Activated CD4-positive, alpha-beta T cell treated with anti-CD3 and anti-CD28 coated beads, Interleukin-2, amount 50 U/mL, for 4 hours (primary cell): ENCODE measurements around the gene TCP11.
A peak's percentile ranks its signal among the peaks of the same experiment; 100 is the strongest.

Experiments
- DNase-seq, 2 experiments: peaks; one replicate each; pipeline ENCODE4 v3.0.0-alpha.2; 2020

The TCP11 gene

GRCh38 chr6:35141007-35141655, at the start of gene TCP11:
TCP11 (minus strand) TSS chr6:35141339; CDS start chr6:35140870, 469 bp downstream.
- peak; percentile 2 to 8 for DNase-seq

- no peak for DNase-seq
Measured at GRCh38 chr6:35190306-35190705, 49.2 kb upstream of the TCP11 start.

DNA sequence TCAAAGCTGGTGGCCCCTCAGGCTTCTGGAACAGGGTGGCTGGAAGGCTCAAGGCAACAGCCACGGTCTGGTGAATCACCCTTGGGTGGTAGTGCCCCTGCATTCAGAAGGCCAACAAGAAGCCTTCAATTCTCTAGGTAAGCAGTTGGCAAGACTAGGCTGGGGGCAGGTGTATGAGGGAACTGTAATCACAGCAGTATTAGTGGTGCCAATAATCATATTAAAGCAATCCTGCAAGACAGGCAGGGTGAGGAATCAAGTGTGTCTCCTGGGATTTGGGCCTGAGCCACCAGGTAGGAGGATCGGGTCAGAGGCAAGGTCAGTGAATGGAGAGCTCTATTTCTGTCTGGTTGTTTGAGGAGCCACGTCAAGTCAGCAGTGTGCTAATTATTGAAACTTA, 47.7 kb upstream of the TCP11 start:
- no peak for DNase-seq

GRCh38 chr6:35186571-35186970, 45.4 kb upstream of the TCP11 start:
- DNase-seq = no peak

- DNase-seq = no peak
Measured at GRCh38 chr6:35185971-35186370, 44.8 kb upstream of the TCP11 start.

DNA sequence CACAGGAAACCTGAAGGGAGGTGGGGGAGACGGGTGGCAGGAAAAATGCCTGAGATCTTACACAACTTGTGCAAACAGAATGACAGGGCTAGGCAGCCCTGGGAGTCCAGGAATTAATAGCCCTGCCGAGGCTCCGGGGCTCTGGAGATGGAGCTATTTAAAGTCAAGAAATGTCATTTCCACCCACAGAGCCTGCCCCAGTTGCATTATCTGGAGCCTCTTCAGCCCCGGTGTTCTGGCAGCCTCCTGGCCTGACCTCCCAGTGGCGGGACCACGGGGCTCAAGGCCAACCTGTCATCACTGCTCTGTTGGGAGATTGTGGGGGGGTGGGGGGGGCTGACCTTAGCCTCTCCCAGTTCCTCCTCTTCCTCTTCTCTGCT, 44.2 kb upstream of the TCP11 start:
- no peak for DNase-seq

GRCh38 chr6:35184580-35185301, 43.6 kb upstream of the TCP11 start:
- no peak for DNase-seq

GRCh38 chr6:35183935-35184334, 42.8 kb upstream of the TCP11 start:
- DNase-seq = no peak

GRCh38 chr6:35183281-35183680, 42.1 kb upstream of the TCP11 start:
- DNase-seq = no peak

- DNase-seq = no peak
Measured at GRCh38 chr6:35181933-35182612, 40.9 kb upstream of the TCP11 start.

GRCh38 chr6:35181308-35181932, 40.3 kb upstream of the TCP11 start:
- DNase-seq = no peak

- no peak for DNase-seq
Measured at GRCh38 chr6:35179901-35180535, 38.9 kb upstream of the TCP11 start.

- DNase-seq = no peak
Measured at GRCh38 chr6:35178932-35179832, 38.0 kb upstream of the TCP11 start.

DNA sequence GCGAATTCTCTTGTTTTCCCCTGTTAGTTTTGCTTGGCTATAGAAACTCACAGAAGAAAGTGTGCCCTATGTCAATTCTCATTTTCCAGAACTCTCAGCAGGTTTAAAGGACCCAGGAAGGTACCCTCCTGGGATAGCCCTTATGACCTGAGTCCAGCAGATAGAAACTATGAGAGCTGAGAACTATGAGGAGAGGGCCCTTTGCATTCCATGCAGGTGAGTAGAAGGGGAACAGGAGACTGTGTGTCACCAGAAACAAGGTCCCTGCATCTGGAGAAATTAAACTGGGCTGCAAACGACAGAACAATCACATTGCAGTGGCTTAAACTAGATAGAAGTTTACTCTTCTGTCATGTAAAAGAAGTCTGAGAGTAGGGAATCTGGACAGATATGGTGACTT, 36.9 kb upstream of the TCP11 start:
- DNase-seq = no peak

DNA sequence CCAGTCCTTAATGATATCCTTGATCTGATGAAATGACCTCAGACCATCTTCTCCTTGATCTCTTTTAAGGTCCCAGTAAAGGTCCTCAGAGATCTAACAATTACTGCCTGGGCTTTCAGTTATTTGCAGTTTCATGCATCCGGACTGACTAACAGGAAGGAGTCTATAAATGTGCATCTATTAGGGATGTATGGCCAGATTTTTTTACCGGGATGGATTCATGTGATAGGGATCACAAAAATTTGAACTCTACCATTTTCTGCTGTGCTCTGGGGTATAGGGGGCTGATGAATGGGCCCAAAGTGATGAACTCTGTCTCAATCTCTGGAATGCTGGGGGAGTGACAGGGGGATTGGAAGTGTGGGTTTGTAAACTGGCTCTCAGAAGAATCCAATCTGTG, 36.5 kb upstream of the TCP11 start:
- DNase-seq = no peak

GRCh38 chr6:35177157-35177556, 36.0 kb upstream of the TCP11 start:
- DNase-seq = no peak

DNA sequence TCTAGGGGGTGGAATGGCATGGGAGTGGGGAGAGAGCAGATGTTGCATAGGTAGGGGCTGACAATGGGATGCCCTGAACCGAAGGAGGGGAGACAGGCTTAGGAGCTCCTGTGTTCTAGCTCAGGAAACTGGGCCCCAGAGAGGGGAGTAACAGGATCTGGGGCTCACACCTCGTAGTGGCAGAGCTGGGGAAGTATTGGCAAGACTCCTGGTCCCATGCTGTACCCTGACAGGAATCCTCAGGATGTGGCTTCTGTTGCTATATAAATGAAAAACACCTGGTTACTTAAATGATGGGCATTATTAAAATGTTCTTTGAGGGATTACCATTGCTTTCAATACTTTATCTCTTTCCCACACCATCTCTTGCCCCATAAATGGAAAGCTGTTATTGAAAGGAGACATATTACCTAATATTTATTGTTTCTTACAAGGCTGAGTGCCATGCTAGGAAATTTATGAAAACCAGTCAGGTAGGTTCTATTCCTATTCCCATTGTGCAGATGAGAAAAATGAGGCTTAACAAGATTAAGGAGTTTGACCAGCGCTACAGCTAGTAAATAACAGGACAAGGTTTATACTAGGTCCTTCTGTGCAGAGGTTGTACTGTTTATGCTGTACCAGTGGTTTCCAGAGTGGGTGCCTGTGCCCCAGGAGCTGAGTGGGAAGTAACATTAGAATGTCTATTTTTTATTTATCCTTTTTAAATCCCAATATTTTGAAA, 35.3 kb upstream of the TCP11 start:
- no peak for DNase-seq

- DNase-seq = no peak
Measured at GRCh38 chr6:35174501-35174900, 33.4 kb upstream of the TCP11 start.

GRCh38 chr6:35174088-35174434, 32.9 kb upstream of the TCP11 start:
- DNase-seq = no peak

GRCh38 chr6:35173427-35174087, 32.4 kb upstream of the TCP11 start:
- no peak for DNase-seq

DNA sequence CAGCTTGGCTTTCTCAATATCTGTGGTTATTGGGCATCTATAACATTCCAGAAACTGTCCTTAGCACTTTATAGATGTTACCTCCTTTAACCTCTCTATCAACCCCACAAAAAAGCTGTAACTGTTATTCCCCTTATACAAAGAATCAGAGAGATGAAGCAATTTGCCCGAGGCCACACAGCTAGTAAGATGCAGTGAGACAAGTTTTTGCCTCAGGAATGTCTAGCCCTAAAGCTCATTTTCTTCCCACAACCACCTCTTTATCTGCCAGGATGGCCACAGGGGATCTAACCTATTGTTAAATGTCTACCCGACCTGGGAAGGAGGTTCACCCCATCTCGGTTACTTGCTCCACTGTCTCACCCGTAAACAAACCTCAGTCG, 31.9 kb upstream of the TCP11 start:
- DNase-seq = no peak
